HG02884 (cell line): ENCODE measurements around the gene BCKDHB.

Experiments
- ATAC-seq: cut with Tn5 transposase; IDR thresholded peaks from one replicate; pipeline ENCODE4 v1.9.1; 2021; ENCODE audit warnings: mild to moderate bottlenecking, moderate library complexity; ENCODE audit not compliant: unreplicated experiment

The BCKDHB gene

GRCh38 chr6:80364149-80364548, 257.7 kb downstream of the BCKDHB start:
- no peak for ATAC-seq

GRCh38 chr6:80366051-80366450, 259.6 kb downstream of the BCKDHB start:
- ATAC-seq: no peak

GRCh38 chr6:80366714-80367113, 260.2 kb downstream of the BCKDHB start:
- ATAC-seq: no peak

GRCh38 chr6:80376411-80376810, 269.9 kb downstream of the BCKDHB start:
- no peak for ATAC-seq

GRCh38 chr6:80380566-80380965, 274.1 kb downstream of the BCKDHB start:
- ATAC-seq: no peak

- no peak for ATAC-seq
These were observed 276.3 kb downstream of the BCKDHB start for GRCh38 chr6:80382811-80383210.

GRCh38 chr6:80388507-80388906, 282.0 kb downstream of the BCKDHB start:
- ATAC-seq: no peak
